Loucy (cell line): ENCODE measurements around the gene GAL3ST2.

ENCODE experiments used
- H2AFZ ChIP-seq: fragments of 200-600 bp; sonication (generic); 2 replicates; pipeline ENCODE4 v1.6.0; 2016; ENCODE audit warnings: antibody characterized with exemption, mild to moderate bottlenecking, low read length, moderate library complexity
- H3F3A ChIP-seq: fragments of 200-600 bp; 2 replicates; pipeline ENCODE4 v1.6.0; 2016; ENCODE audit warnings: antibody characterized with exemption, low read depth, mild to moderate bottlenecking
- H3K27me3 ChIP-seq: fragments of 200-600 bp; sonication (generic); 2 replicates; pipeline ENCODE4 v1.6.1; 2014; ENCODE audit warnings: low read length, mild to moderate bottlenecking; ENCODE audit not compliant: insufficient read depth, poor library complexity, severe bottlenecking
- H3K36me3 ChIP-seq: fragments of 200-600 bp; sonication (generic); 2 replicates; pipeline ENCODE4 v1.6.1; 2016; ENCODE audit warnings: low read length; ENCODE audit not compliant: insufficient read depth
- H3K4me1 ChIP-seq: fragments of 200-600 bp; sonication (generic); 2 replicates; pipeline ENCODE4 v1.5.1; 2014; ENCODE audit warnings: low read length, mild to moderate bottlenecking; ENCODE audit not compliant: insufficient read depth, poor library complexity, severe bottlenecking
- H3K4me2 ChIP-seq: fragments of 200-600 bp; sonication (generic); 2 replicates; pipeline ENCODE4 v1.6.0; 2014; ENCODE audit warnings: antibody characterized with exemption, low read length, low read depth, mild to moderate bottlenecking; ENCODE audit not compliant: poor library complexity, severe bottlenecking
- H3K4me3 ChIP-seq: fragments of 200-600 bp; sonication (generic); 2 replicates; pipeline ENCODE4 v1.5.1; 2014; ENCODE audit warnings: low read length, mild to moderate bottlenecking, mixed read lengths; ENCODE audit not compliant: poor library complexity, severe bottlenecking
- H3K79me2 ChIP-seq: fragments of 200-600 bp; sonication (generic); 2 replicates; pipeline ENCODE4 v1.6.1; 2014; ENCODE audit warnings: low read length; ENCODE audit not compliant: insufficient read depth
- H3K9ac ChIP-seq: fragments of 200-600 bp; sonication (generic); 2 replicates; pipeline ENCODE4 v1.6.0; 2014; ENCODE audit warnings: mild to moderate bottlenecking, low read depth, low read length, moderate library complexity; ENCODE audit not compliant: poor library complexity, severe bottlenecking
- H3K9me2 ChIP-seq: fragments of 200-600 bp; sonication (generic); replicated peaks from 2 replicates; pipeline ENCODE4 v1.6.1; 2016; ENCODE audit warnings: low read depth, low read length, mixed read lengths
- H3K9me3 ChIP-seq: fragments of 200-600 bp; sonication (generic); 2 replicates; pipeline ENCODE4 v1.6.1; 2014; ENCODE audit warnings: mild to moderate bottlenecking, antibody characterized with exemption, low read length, low read depth; ENCODE audit not compliant: insufficient read depth
- H4K20me1 ChIP-seq: fragments of 200-600 bp; sonication (generic); 2 replicates; pipeline ENCODE4 v1.6.0; 2014; ENCODE audit warnings: antibody characterized with exemption, low read length, mild to moderate bottlenecking; ENCODE audit not compliant: insufficient read depth, poor library complexity, severe bottlenecking
- EZH2phosphoT487 ChIP-seq: fragments of 200-600 bp; IDR thresholded peaks from 2 replicates; pipeline ENCODE4 v1.6.1; 2018; ENCODE audit warnings: antibody characterized with exemption, mild to moderate bottlenecking, moderate library complexity, borderline replicate concordance
- TF ChIP-seq, protein P1 (sequence below): fragments of 200-600 bp; sonication (generic); conservative IDR thresholded peaks from 2 replicates; pipeline ENCODE4 v1.5.1; 2014; ENCODE audit warnings: mild to moderate bottlenecking, antibody characterized with exemption, low read length

GAL3ST2 gene

DNA sequence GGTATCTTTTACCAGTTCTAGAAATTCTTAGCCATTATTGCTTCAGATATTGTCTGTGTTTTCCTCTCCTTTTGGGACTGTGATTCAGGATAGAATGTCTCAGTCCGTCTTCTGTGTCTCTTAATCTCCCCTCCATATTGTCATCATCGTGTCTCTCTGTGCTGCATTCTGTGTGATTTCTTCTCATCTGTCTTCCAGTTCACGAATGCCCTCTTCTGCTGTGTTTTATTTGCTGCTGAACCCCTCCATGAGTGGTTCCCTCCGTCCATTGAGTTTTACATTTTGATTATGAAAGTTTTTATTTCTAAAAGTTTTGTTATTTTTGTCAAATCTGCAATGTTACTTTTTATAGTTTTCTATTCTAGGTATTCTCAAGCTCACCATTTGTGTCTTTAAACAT is 30.5 kb upstream of the GAL3ST2 start:
- peaks cover 3% of the 10 kb centered on the region; the same call in 1 of the 2 replicates for H3K36me3 ChIP-seq
- no peaks in the 10 kb centered on the region for H3K79me2 ChIP-seq
- H4K20me1 ChIP-seq, result no peaks in the 10 kb centered on the region
- TF ChIP-seq, protein P1, sequence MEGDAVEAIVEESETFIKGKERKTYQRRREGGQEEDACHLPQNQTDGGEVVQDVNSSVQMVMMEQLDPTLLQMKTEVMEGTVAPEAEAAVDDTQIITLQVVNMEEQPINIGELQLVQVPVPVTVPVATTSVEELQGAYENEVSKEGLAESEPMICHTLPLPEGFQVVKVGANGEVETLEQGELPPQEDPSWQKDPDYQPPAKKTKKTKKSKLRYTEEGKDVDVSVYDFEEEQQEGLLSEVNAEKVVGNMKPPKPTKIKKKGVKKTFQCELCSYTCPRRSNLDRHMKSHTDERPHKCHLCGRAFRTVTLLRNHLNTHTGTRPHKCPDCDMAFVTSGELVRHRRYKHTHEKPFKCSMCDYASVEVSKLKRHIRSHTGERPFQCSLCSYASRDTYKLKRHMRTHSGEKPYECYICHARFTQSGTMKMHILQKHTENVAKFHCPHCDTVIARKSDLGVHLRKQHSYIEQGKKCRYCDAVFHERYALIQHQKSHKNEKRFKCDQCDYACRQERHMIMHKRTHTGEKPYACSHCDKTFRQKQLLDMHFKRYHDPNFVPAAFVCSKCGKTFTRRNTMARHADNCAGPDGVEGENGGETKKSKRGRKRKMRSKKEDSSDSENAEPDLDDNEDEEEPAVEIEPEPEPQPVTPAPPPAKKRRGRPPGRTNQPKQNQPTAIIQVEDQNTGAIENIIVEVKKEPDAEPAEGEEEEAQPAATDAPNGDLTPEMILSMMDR, result no peak
- TF ChIP-seq EZH2phosphoT487, result no peak
- no peaks in the 10 kb centered on the region for H3K9me2 ChIP-seq
- no peaks in the 10 kb centered on the region for H3F3A ChIP-seq
- H3K4me2 ChIP-seq, result no peak overlapping the region
- H3K9me3 ChIP-seq, result no peaks in the 10 kb centered on the region
- H3K9ac ChIP-seq, result no peak overlapping the region
- H2AFZ ChIP-seq, result no peak overlapping the region
- peaks cover 3% of the 10 kb centered on the region for H3K4me1 ChIP-seq
- H3K27me3 ChIP-seq, result no peaks in the 10 kb centered on the region
- no peak overlapping the region for H3K4me3 ChIP-seq

DNA sequence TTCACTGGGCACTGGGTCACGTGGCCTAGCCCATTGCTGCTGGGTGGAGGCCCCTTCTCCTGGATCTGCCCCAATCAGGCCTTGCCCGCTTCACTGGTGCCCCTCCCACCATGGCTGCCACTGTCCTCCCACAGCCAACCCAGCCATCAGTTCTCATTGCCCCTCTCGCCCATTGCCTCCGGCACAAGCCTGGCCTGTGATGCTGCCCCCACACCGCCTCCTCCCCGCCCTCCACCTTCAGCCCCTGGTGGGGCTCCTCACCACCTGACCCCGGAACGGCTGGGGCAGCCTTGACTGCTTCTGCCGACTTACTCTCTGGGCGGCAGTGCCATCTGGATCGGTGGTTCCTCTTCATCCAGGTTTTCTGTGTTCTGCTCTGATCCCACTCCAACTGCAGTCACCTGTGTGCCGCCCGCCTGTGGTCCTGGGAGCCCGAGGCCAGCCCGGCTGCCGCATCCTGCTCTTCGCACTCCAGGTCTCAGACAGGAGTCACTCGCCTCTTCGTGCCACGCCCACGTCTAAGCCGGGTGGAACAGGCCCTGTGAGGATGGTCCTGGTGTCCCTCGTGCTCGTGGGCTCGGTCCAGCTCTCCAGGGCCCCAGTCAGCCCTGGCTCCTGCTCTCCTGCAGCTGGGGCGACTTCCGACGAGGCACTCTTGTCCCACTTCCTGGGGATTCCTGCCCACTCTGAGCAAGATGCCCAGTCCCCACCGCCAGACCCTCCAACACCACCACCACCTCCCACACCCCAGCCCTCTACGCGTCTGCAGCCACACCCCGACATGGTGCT is 28.0 kb upstream of the GAL3ST2 start:
- H3K36me3 ChIP-seq, result peaks cover 3% of the 10 kb centered on the region; the same call in 1 of the 2 replicates

DNA sequence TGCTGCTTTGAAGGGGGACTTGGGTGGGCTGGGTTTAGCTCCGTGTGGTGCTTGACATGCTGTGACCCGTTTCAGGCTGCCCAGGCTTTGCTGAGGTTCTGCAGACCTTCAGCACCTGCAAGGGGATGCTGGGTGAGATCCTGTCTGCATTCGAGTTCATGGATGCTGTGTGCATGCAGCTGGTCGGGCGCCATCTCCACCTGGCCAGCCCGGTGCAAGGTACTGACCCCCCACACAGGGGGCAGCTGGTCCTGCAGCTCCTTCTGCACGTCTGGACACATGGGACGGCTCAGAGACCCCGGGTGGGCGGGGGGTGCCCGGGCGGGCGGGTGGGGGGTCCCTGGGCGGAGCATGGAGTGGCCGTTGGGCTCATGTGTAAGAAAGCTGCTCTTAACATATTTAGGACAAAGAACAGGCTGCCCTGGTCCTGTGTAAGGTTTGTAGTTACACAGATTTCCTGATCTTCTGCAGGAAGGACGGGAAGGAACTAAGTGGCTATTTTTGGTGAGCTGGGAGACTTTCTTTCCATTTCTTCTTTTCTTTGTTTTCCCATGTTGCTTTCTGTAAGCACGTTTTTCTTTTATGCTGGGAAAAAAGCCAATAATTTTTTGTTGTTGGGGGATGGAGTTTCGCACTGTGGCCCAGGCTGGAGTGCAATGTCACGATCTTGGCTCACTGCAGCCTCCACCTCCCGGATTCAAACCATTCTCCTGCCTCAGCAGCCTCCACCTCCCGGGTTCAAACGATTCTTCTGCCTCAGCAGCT is 26.4 kb upstream of the GAL3ST2 start:
- Histone ChIP-seq H2AFZ (no peak overlapping the region), H4K20me1 (no peaks in the 10 kb centered on the region), H3K4me3 (no peak overlapping the region), H3K36me3 (no peaks in the 10 kb centered on the region), H3K9ac (no peak overlapping the region), H3K9me3 (no peaks in the 10 kb centered on the region), H3K4me2 (no peak overlapping the region), H3K4me1 (no peaks in the 10 kb centered on the region), H3K79me2 (no peaks in the 10 kb centered on the region), H3F3A (no peaks in the 10 kb centered on the region), H3K9me2 (no peaks in the 10 kb centered on the region), H3K27me3 (no peaks in the 10 kb centered on the region)
- TF ChIP-seq EZH2phosphoT487, result no peak

More for the DNA sequence above, 28.0 kb upstream of the GAL3ST2 start:
- Histone ChIP-seq H3K4me3 (no peak overlapping the region), H3K4me2 (no peak overlapping the region), H3K27me3 (no peaks in the 10 kb centered on the region), H3K9me3 (no peaks in the 10 kb centered on the region), H3K9me2 (no peaks in the 10 kb centered on the region), H3F3A (no peaks in the 10 kb centered on the region), H2AFZ (no peak overlapping the region), H4K20me1 (no peaks in the 10 kb centered on the region), H3K79me2 (no peaks in the 10 kb centered on the region), H3K4me1 (no peaks in the 10 kb centered on the region), H3K9ac (no peak overlapping the region)
- TF ChIP-seq EZH2phosphoT487, result no peak
- TF ChIP-seq, protein P1, result no peak
